ENCODE data around the gene IMP4. TPM values are rescaled to one million over a fixed set of nuclear protein-coding genes. Genes with fewer than 3 reads are reported as not detected.

The IMP4 gene
- total and polyA plus RNA-seq, 2 of the 13 experiments (the other 11 are each of a cell fraction or from before 2014, with no cell fraction given), result 142 to 158 TPM

- TF ChIP-seq ZNF850 (CRISPR knock-in tag; conservative IDR thresholded peaks at IDR 0.05), result peak; percentile 99
- TF ChIP-seq RFX3 (CRISPR knock-in tag; IDR thresholded peaks at IDR 0.05), result no peak
- no peak for TF ChIP-seq HCFC1 (IDR thresholded peaks at IDR 0.05; ENCODE audit: low read depth, low read length)
- no peak for TF ChIP-seq HOXA5 (CRISPR knock-in tag; IDR thresholded peaks at IDR 0.05)
- no peak for TF ChIP-seq PLRG1 (conservative IDR thresholded peaks at IDR 0.05)
- no peak for TF ChIP-seq HDAC6 (IDR thresholded peaks at IDR 0.05; ENCODE audit: low read depth, low read length)
- TF ChIP-seq AGO1 (IDR thresholded peaks at IDR 0.05; ENCODE audit: low read depth, low read length, poor library complexity, severe bottlenecking), result no peak
- TF ChIP-seq ZNF180 (CRISPR knock-in tag; IDR thresholded peaks at IDR 0.05; ENCODE audit: borderline replicate concordance, low read depth), result no peak
- TF ChIP-seq ZNF574 (CRISPR knock-in tag; IDR thresholded peaks at IDR 0.05), result no peak
- peak; percentile 33; the same call in 1 of the 2 replicates for TF ChIP-seq SPEN (CRISPR knock-in tag; IDR thresholded peaks at IDR 0.05; ENCODE audit: low read depth)
- TF ChIP-seq, protein P1, sequence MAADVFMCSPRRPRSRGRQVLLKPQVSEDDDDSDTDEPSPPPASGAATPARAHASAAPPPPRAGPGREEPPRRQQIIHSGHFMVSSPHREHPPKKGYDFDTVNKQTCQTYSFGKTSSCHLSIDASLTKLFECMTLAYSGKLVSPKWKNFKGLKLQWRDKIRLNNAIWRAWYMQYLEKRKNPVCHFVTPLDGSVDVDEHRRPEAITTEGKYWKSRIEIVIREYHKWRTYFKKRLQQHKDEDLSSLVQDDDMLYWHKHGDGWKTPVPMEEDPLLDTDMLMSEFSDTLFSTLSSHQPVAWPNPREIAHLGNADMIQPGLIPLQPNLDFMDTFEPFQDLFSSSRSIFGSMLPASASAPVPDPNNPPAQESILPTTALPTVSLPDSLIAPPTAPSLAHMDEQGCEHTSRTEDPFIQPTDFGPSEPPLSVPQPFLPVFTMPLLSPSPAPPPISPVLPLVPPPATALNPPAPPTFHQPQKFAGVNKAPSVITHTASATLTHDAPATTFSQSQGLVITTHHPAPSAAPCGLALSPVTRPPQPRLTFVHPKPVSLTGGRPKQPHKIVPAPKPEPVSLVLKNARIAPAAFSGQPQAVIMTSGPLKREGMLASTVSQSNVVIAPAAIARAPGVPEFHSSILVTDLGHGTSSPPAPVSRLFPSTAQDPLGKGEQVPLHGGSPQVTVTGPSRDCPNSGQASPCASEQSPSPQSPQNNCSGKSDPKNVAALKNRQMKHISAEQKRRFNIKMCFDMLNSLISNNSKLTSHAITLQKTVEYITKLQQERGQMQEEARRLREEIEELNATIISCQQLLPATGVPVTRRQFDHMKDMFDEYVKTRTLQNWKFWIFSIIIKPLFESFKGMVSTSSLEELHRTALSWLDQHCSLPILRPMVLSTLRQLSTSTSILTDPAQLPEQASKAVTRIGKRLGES (CRISPR knock-in tag; IDR thresholded peaks at IDR 0.05; ENCODE audit: borderline replicate concordance), result no peak
- TF ChIP-seq, protein P2, sequence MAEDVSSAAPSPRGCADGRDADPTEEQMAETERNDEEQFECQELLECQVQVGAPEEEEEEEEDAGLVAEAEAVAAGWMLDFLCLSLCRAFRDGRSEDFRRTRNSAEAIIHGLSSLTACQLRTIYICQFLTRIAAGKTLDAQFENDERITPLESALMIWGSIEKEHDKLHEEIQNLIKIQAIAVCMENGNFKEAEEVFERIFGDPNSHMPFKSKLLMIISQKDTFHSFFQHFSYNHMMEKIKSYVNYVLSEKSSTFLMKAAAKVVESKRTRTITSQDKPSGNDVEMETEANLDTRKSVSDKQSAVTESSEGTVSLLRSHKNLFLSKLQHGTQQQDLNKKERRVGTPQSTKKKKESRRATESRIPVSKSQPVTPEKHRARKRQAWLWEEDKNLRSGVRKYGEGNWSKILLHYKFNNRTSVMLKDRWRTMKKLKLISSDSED (CRISPR knock-in tag; IDR thresholded peaks at IDR 0.05), result no peak
- no peak for TF ChIP-seq FOXM1 (CRISPR knock-in tag; IDR thresholded peaks at IDR 0.05)
- no peak for TF ChIP-seq KLF11 (CRISPR knock-in tag; IDR thresholded peaks at IDR 0.05)
- no peak for TF ChIP-seq MAFK (conservative IDR thresholded peaks at IDR 0.05 in 1 of 2, IDR thresholded peaks at IDR 0.05 in 1 of 2; ENCODE audit: low read length in 2 of 2)
- TF ChIP-seq CENPBD1 (CRISPR knock-in tag; IDR thresholded peaks at IDR 0.05; ENCODE audit: borderline replicate concordance, low read depth), result no peak
- no peak for TF ChIP-seq NR1H2 (CRISPR knock-in tag; IDR thresholded peaks at IDR 0.05; ENCODE audit: borderline replicate concordance, low read depth)
- no peak for TF ChIP-seq PAWR (CRISPR knock-in tag; IDR thresholded peaks at IDR 0.05; ENCODE audit: borderline replicate concordance)
- no peak for TF ChIP-seq THRA (CRISPR knock-in tag; IDR thresholded peaks at IDR 0.05; ENCODE audit: borderline replicate concordance)
- 0 out of 2 replicates have a peak, but pooled peaks have one; percentile 32 for TF ChIP-seq ZNF33B (CRISPR knock-in tag; IDR thresholded peaks at IDR 0.05)
- TF ChIP-seq ZNF678 (CRISPR knock-in tag; IDR thresholded peaks at IDR 0.05), result no peak
Observed at GRCh38 chr2:130327703-130328527, 14.8 kb upstream of the IMP4 start (continued).
